Neutrophil (primary cell): ENCODE results near the gene ACSL5.

Experiments used
- H3K27ac ChIP-seq: fragments of 200-600 bp; sonication (generic); 2 replicates; pipeline ENCODE4 v1.5.1; 2016; ENCODE audit warnings: mild to moderate bottlenecking, moderate library complexity
- H3K27me3 ChIP-seq: fragments of 200-600 bp; sonication (generic); 2 replicates; pipeline ENCODE4 v1.6.0; 2016; ENCODE audit warnings: mild to moderate bottlenecking
- H3K36me3 ChIP-seq: fragments of 200-600 bp; sonication (generic); 2 replicates; pipeline ENCODE4 v1.5.1; 2017
- H3K4me1 ChIP-seq, 2 experiments: fragments of 200-600 bp in 1 of 2; sonication (generic) in 1 of 2; 1 replicate in 1 of 2; 2 replicates in 1 of 2; pipeline versions ENCODE4 v1.5.1 to v1.6.1; 2013 to 2016; ENCODE audit warnings: low read depth in 1 of 2, low read length in 1 of 2, mild to moderate bottlenecking in 1 of 2, moderate library complexity in 1 of 2; ENCODE audit not compliant: control insufficient read depth in 1 of 2, insufficient read depth in 1 of 2
- H3K4me3 ChIP-seq, 2 experiments: fragments of 200-600 bp in 1 of 2; sonication (generic) in 1 of 2; 1 replicate in 1 of 2; 2 replicates in 1 of 2; pipeline ENCODE4 v1.5.1; 2013 to 2016; ENCODE audit warnings: low read depth in 1 of 2, low read length in 1 of 2, mild to moderate bottlenecking in 1 of 2, moderate library complexity in 1 of 2
- H3K9me3 ChIP-seq: fragments of 200-600 bp; sonication (generic); 2 replicates; pipeline ENCODE4 v1.5.1; 2016
- CTCF ChIP-seq: fragments of 200-600 bp; sonication (generic); IDR thresholded peaks from 2 replicates; pipeline ENCODE4 v1.5.1; 2016; ENCODE audit warnings: antibody characterized with exemption

Gene ACSL5

GRCh38 chr10:112338957-112339356 lies 35.0 kb upstream of the ACSL5 start:
- Histone ChIP-seq H3K4me3 (no peak overlapping the region), H3K27ac (no peak overlapping the region), H3K36me3 (no peaks in the 10 kb centered on the region), H3K4me1 (peaks cover 0 to 4% of the 10 kb centered on the region in 2 experiments), H3K9me3 (no peaks in the 10 kb centered on the region), H3K27me3 (no peaks in the 10 kb centered on the region)
- TF ChIP-seq CTCF, result no peak

GRCh38 chr10:112340601-112341000 lies 33.3 kb upstream of the ACSL5 start:
- H3K9me3 ChIP-seq, result no peaks in the 10 kb centered on the region
- H3K27me3 ChIP-seq, result no peaks in the 10 kb centered on the region
- no peak for TF ChIP-seq CTCF
- H3K4me3 ChIP-seq, result no peak overlapping the region
- H3K27ac ChIP-seq, result no peak overlapping the region
- no peaks in the 10 kb centered on the region for H3K36me3 ChIP-seq
- peaks cover 0 to 4% of the 10 kb centered on the region in 2 experiments for H3K4me1 ChIP-seq

GRCh38 chr10:112343056-112343806 lies 30.7 kb upstream of the ACSL5 start:
- Histone ChIP-seq H3K4me3 (no peak overlapping the region), H3K36me3 (no peaks in the 10 kb centered on the region), H3K27ac (no peak overlapping the region), H3K27me3 (no peaks in the 10 kb centered on the region), H3K4me1 (no peaks in the 10 kb centered on the region), H3K9me3 (no peaks in the 10 kb centered on the region)
- no peak for TF ChIP-seq CTCF

GRCh38 chr10:112344261-112344660 lies 29.7 kb upstream of the ACSL5 start:
- TF ChIP-seq CTCF, result no peak
- H3K36me3 ChIP-seq, result no peaks in the 10 kb centered on the region
- H3K27me3 ChIP-seq, result no peaks in the 10 kb centered on the region
- no peak overlapping the region for H3K27ac ChIP-seq
- no peaks in the 10 kb centered on the region for H3K9me3 ChIP-seq
- H3K4me1 ChIP-seq, result no peaks in the 10 kb centered on the region
- H3K4me3 ChIP-seq, result no peak overlapping the region

GRCh38 chr10:112345202-112345601 lies 28.7 kb upstream of the ACSL5 start:
- no peak for TF ChIP-seq CTCF
- H3K4me3 ChIP-seq, result no peak overlapping the region
- H3K27me3 ChIP-seq, result no peaks in the 10 kb centered on the region
- no peaks in the 10 kb centered on the region for H3K36me3 ChIP-seq
- H3K27ac ChIP-seq, result no peak overlapping the region
- no peaks in the 10 kb centered on the region for H3K9me3 ChIP-seq
- H3K4me1 ChIP-seq, result no peaks in the 10 kb centered on the region
